Endothelial cell of umbilical vein (primary cell): ENCODE results near the gene COPS7B.

Source experiments
- EZH2 ChIP-seq: IDR thresholded peaks from 2 replicates; pipeline ENCODE4 v1.6.1; 2012; ENCODE audit warnings: borderline replicate concordance, low read depth, mild to moderate bottlenecking, moderate library complexity, low read length, inconsistent platforms; ENCODE audit not compliant: severe bottlenecking
- POLR2A ChIP-seq: IDR thresholded peaks from 2 replicates; pipeline ENCODE4 v1.6.1; 2012; ENCODE audit warnings: low read depth, mild to moderate bottlenecking, control low read depth, low read length
- TF ChIP-seq, protein P1 (sequence below), 2 donors: IDR thresholded peaks; 1 replicate in 1 of 2; 2 replicates in 1 of 2; pipeline ENCODE4 v1.5.1; 2011; ENCODE audit warnings: low read length in 2 of 2, mild to moderate bottlenecking in 2 of 2, moderate library complexity in 2 of 2, control low read depth in 1 of 2, inconsistent platforms in 1 of 2, low read depth in 1 of 2; ENCODE audit not compliant: insufficient read depth in 1 of 2; ENCODE audit errors: extremely low read depth in 1 of 2
- TF ChIP-seq, protein P2 (sequence below): IDR thresholded peaks from 2 replicates; pipeline ENCODE4 v1.6.1; 2011; ENCODE audit not compliant: insufficient read depth, insufficient read length

GRCh38 chr2:231781798-231782726, 4.2 kb upstream of the COPS7B start:
- TF ChIP-seq EZH2 (no peak), POLR2A (no peak)
- TF ChIP-seq, protein P1, sequence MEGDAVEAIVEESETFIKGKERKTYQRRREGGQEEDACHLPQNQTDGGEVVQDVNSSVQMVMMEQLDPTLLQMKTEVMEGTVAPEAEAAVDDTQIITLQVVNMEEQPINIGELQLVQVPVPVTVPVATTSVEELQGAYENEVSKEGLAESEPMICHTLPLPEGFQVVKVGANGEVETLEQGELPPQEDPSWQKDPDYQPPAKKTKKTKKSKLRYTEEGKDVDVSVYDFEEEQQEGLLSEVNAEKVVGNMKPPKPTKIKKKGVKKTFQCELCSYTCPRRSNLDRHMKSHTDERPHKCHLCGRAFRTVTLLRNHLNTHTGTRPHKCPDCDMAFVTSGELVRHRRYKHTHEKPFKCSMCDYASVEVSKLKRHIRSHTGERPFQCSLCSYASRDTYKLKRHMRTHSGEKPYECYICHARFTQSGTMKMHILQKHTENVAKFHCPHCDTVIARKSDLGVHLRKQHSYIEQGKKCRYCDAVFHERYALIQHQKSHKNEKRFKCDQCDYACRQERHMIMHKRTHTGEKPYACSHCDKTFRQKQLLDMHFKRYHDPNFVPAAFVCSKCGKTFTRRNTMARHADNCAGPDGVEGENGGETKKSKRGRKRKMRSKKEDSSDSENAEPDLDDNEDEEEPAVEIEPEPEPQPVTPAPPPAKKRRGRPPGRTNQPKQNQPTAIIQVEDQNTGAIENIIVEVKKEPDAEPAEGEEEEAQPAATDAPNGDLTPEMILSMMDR (IDR thresholded peaks at IDR 0.05; ENCODE audit: extremely low read depth in 1 of 2, insufficient read depth in 1 of 2, low read depth in 1 of 2, low read length in 2 of 2) = no peak
- TF ChIP-seq, protein P2, sequence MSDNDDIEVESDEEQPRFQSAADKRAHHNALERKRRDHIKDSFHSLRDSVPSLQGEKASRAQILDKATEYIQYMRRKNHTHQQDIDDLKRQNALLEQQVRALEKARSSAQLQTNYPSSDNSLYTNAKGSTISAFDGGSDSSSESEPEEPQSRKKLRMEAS = no peak
